HG02852 (cell line): Measurements from ENCODE around the gene ARHGAP26.

Experiments
- ATAC-seq: cut with Tn5 transposase; IDR thresholded peaks from one replicate; pipeline ENCODE4 v1.9.1; 2021; ENCODE audit warnings: mild to moderate bottlenecking, moderate library complexity; ENCODE audit not compliant: unreplicated experiment

Gene ARHGAP26

DNA sequence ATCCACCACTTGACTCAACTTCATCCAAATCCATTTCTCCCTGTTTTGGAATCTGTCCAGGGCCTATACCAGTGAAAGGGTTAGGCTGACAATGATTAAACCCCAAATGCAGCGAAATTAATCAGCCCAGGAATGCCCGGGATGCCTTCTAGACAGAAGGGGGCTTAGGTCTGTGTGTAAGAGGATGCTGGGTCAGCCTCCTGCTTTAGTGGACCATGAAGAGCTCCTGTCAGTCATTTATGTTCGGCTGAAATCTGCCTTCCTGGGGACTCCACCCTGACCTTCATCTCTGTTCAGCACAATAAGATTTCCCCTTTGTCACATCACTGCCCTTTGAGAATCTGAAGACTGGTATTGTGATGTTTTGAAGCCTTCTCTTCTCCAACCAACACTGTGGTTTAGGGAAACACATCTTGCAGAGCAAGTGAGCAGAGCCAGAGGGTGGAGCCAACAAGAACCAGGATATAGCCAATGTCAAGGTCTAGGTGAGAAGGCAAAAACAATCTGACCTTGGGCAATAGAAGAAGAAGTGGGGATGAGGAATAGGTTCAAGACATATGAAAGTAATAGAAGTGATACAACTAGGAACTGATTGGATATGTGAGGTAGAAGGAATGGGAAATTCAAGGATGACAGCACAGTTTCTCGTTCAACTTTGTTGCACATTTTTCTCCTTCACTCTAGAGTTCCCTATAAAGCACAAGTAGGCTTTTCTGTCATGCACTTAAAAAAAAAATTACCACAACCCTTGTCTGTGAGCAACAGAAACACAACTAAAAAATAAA lies 234.4 kb downstream of the ARHGAP26 start:
- ATAC-seq: peak; percentile 40

DNA sequence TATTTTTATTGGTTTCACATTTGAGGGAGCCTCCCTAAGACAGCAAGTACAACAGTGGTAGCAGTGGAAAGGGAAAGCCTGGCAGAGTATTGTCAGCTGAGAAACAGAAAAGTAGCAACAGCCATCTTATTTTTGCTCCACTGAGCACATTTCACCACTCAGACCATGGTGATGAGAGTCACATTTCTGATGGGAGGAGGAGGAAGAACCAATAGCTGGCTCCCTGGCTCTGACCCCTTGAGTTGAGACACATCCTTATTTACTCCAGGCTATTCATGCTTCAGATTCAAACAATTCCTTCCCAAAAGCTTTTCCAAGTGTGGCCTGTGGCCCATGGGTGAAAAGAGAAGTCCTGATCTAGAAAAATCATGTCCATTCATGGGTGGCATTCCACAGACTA lies 236.3 kb downstream of the ARHGAP26 start:
- no peak for ATAC-seq

GRCh38 chr5:143008032-143008431 lies 237.9 kb downstream of the ARHGAP26 start:
- no peak for ATAC-seq

- ATAC-seq: peak; percentile 64
These were observed 238.8 kb downstream of the ARHGAP26 start for GRCh38 chr5:143008809-143009521.

GRCh38 chr5:143010351-143010750 lies 240.2 kb downstream of the ARHGAP26 start:
- ATAC-seq: no peak

GRCh38 chr5:143011585-143011984 lies 241.4 kb downstream of the ARHGAP26 start:
- no peak for ATAC-seq

- no peak for ATAC-seq
These were observed 243.2 kb downstream of the ARHGAP26 start for GRCh38 chr5:143013176-143013891.

- ATAC-seq: no peak
These were observed 244.0 kb downstream of the ARHGAP26 start for GRCh38 chr5:143014017-143014651.

- ATAC-seq: no peak
These were observed 246.8 kb downstream of the ARHGAP26 start for GRCh38 chr5:143016777-143017516.

DNA sequence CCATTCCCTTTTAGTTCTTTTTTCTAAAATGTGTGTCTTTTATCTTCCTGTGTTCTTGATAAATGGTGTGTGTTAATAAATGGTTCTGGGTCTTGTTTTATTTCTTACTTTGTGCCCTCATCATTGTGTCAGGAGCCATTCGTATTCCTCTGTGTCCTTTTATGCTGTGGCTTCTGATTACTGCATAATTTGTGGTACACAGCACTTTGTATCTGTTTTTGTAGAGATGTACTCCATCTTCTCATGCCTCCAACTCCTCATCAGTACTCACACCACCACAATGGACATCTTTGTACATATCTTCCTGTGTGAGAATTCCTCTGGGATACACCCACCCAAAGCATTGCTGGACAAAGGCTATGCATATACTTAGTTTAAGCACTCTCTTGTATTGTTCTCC lies 247.4 kb downstream of the ARHGAP26 start:
- no peak for ATAC-seq

DNA sequence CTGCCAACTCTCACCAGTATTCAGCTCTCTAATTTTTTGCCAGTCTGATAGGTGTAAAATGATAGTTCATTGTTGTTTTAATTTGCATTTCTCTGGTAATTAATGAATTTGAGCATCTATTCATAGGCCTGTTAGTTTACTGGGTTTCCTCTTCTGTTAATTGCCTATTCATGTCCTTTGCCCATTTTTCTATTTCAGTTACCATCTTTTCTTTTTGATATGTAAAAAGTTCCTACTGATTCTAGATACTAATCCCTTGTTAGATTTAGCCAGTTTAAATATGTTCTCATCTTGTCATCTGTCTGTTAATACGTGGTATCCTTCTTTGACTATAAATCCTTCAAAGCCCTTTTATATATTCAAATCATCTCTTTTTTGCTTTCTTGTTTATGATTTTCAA lies 247.8 kb downstream of the ARHGAP26 start:
- ATAC-seq: no peak

GRCh38 chr5:143019157-143019556 lies 249.0 kb downstream of the ARHGAP26 start:
- ATAC-seq: no peak

DNA sequence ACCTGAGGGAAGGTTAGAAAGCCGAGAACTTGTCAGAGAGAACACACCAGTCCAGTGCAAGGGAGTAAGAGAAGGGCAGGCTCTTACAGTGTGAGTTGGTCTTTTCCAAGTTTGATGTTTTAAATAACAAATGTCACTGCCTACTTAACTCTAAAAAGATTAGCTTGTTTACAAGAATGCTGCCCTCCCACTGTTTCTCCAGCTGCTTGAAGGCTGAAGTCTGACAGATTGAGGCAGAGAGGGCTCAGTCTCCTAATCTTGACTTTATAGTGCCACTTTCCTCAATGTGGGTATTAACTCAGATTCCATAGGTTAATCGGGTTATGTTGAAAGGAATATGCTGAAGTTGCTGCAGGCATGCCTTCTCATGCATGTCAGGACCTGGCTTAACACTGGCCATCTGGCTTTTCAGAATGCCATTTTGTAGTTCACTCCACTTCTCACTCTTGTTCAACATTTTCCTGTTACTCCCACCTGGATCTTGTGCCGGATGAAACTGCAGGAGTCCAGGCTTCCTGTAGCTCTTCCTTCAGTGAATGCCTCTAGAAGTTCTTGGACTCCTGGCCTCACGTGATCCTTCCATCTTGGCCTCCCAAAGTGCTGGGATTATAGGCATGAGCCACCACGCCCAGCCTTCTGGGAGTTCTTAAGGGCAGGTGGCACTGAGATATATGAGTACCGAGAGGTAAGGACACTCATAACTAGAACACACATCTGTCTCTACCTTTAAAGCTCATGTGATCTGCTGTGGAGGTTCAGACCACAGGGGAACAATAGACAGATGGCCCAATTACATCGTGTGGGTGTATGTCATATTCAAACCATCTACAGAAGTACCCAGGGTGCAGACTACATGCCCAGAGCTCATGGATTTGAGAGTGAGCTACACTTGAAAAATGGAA lies 249.7 kb downstream of the ARHGAP26 start:
- peak; percentile 80 for ATAC-seq

DNA sequence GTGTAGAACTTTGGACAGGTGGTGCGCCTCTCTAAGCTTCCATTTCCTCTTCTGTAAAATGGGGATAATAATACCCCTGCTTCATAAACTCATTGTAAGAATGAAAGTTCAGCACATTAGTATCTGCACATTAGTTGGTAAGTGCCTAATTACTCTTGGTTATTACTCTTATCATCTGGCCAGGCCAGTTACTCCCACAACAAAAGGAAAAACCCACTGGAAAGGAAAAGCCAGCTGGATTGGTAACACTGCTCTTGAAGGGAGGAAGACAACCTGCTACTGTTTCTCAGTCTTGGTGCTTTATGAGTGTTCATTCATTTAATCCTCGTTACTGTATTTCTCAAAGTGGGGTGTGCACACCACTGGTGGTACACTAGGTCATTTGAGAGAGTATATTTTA lies 251.4 kb downstream of the ARHGAP26 start:
- ATAC-seq: no peak

DNA sequence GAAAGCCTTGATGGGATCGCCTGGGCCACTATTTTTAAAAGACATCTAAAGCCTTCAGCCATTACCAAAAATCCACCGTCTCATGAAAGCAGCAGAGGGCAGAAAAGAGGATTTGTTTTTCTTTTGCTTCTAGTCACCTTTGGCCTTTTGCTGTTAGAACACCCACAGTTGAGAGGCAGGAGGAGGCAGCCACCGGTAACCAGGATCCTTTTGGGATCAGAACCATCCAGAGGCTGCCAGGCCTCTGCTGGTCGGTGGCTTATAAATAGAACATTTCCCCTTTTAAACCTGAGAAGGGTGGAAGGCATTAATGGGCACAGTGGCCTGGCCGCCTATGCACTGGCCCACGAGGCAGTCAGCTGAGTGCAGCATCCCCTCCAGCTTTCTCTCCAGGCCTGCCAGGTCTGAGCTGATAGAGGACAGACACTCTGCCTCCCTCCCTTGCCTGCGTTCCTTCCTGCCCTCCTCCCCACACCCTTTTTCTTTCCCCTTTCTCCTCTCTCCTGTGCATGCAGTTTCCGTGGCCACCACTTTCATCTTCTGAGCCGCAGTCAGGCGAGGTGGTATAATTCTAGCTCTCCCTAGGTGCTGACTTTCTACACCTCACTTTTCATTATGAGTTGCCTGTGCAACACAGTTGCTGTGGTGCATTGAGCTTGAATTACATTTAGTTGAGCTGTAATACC lies 253.4 kb downstream of the ARHGAP26 start:
- peak; percentile 58 for ATAC-seq

- ATAC-seq: no peak
These were observed 254.2 kb downstream of the ARHGAP26 start for GRCh38 chr5:143024228-143024920.

DNA sequence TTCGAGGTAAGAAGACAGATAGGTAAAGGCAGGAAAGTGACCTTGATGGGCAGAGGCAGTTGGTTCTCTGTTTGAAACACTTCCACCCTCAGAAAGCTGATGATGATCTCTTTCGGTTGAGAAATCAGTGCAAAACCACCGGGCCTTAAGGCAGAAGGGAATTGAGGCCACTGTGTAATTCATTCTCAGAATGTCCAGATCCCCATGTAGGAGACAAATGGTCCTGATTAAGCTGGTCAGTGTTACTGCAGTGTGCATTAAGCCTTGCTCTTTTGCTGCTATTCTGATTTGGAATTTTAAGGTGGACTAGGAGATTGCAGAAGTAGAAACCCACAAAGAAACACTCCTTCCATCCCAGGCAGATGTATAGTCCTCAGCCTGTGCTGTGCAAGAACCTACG lies 255.2 kb downstream of the ARHGAP26 start:
- no peak for ATAC-seq

DNA sequence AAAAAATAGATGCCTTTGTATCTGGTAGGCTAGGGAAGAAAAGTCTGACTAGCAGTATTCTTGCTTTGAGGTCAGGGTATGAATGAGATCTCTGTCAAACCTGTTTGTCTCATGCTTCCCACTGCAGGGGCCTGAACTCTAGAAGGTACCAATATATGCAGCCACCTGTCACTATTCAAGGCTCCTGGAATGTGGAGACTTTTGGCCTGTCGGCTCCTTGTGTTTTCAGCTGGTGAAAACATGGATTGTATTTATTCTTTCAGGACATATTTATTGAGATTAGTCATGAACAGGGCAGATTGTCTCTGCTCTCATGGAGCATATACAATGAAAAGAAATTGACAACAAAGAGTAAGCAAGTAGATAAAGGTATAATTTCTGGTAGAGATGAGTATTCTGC lies 255.8 kb downstream of the ARHGAP26 start:
- ATAC-seq: no peak
